CD14-positive monocyte (primary cell): ENCODE data around the gene PLCB2. TPM values are rescaled to one million over a fixed set of nuclear protein-coding genes. Genes with fewer than 3 reads are reported as not detected.

Experiments used
- DNase-seq, 3 donors: peaks; one replicate each; pipeline ENCODE4 v3.0.0-alpha.2; 2011 to 2022
- H2AFZ ChIP-seq: 2 replicates; pipeline ENCODE4 v1.6.0; 2012; ENCODE audit warnings: mild to moderate bottlenecking, low read depth, low read length, inconsistent platforms; ENCODE audit not compliant: insufficient read depth, poor library complexity, severe bottlenecking
- H3K27ac ChIP-seq, 2 donors: 1 replicate in 1 of 2; 2 replicates in 1 of 2; pipeline ENCODE4 v1.5.1; 2012 to 2013; ENCODE audit warnings: low read length in 2 of 2, control low read depth in 1 of 2, inconsistent platforms in 1 of 2, low read depth in 1 of 2, mild to moderate bottlenecking in 1 of 2
- H3K27me3 ChIP-seq, 2 donors: one replicate each; pipeline versions ENCODE4 v1.6.0 to v1.6.1; 2011 to 2013; ENCODE audit warnings: low read length in 2 of 2; ENCODE audit not compliant: control insufficient read depth in 2 of 2, insufficient read depth in 2 of 2
- H3K36me3 ChIP-seq, 2 donors: replicated peaks in 1 of 2; 1 replicate in 1 of 2; 2 replicates in 1 of 2; pipeline versions ENCODE4 v1.5.1 to v1.6.1; 2012 to 2013; ENCODE audit warnings: low read length in 2 of 2, control low read depth in 1 of 2, inconsistent platforms in 1 of 2, mild to moderate bottlenecking in 1 of 2; ENCODE audit not compliant: insufficient read depth in 2 of 2, control insufficient read depth in 1 of 2
- H3K4me1 ChIP-seq, 2 donors: 1 replicate in 1 of 2; 2 replicates in 1 of 2; pipeline versions ENCODE4 v1.5.1 to v1.6.1; 2012 to 2013; ENCODE audit warnings: low read length in 2 of 2, control low read depth in 1 of 2, inconsistent platforms in 1 of 2, mild to moderate bottlenecking in 1 of 2, moderate library complexity in 1 of 2; ENCODE audit not compliant: insufficient read depth in 2 of 2, control insufficient read depth in 1 of 2
- H3K4me2 ChIP-seq: replicated peaks from 2 replicates; pipeline ENCODE3; 2012; ENCODE audit warnings: low read length, moderate library complexity, mild to moderate bottlenecking; ENCODE audit not compliant: poor library complexity, severe bottlenecking; ENCODE audit errors: extremely low read depth
- H3K4me3 ChIP-seq, 3 experiments: fragments of 200-600 bp in 1 of 3; sonication (generic) in 1 of 3; replicated peaks in 1 of 3; 1 replicate in 2 of 3; 2 replicates in 1 of 3; pipeline ENCODE4 v1.5.1; 2011 to 2013; ENCODE audit warnings: low read length in 3 of 3, mild to moderate bottlenecking in 3 of 3, control low read depth in 2 of 3, low read depth in 2 of 3, inconsistent platforms in 1 of 3, moderate library complexity in 1 of 3
- H3K79me2 ChIP-seq: 2 replicates; pipeline ENCODE4 v1.6.0; 2012; ENCODE audit warnings: mild to moderate bottlenecking, control low read depth, inconsistent platforms, low read length, moderate library complexity; ENCODE audit not compliant: insufficient read depth
- H3K9ac ChIP-seq: 2 replicates; pipeline ENCODE4 v1.6.0; 2017; ENCODE audit warnings: low read length, mild to moderate bottlenecking; ENCODE audit not compliant: insufficient read depth, poor library complexity, severe bottlenecking
- H3K9me3 ChIP-seq, 2 donors: replicated peaks in 1 of 2; 1 replicate in 1 of 2; 2 replicates in 1 of 2; pipeline versions ENCODE4 v1.5.1 to v1.6.1; 2012 to 2013; ENCODE audit warnings: low read length in 2 of 2, control low read depth in 1 of 2; ENCODE audit not compliant: control insufficient read depth in 1 of 2, insufficient read depth in 1 of 2
- H4K20me1 ChIP-seq: 2 replicates; pipeline ENCODE4 v1.6.0; 2012; ENCODE audit warnings: mild to moderate bottlenecking, low read length, control low read depth, moderate library complexity; ENCODE audit not compliant: insufficient read depth
- H3K27ac Mint-ChIP-seq, 7 donors: one replicate each; pipeline ENCODE4 v1.8.0; 2020; ENCODE audit warnings: mild to moderate bottlenecking in 7 of 7, mixed read lengths in 7 of 7, moderate library complexity in 6 of 7, inconsistent platforms in 2 of 7
- H3K27me3 Mint-ChIP-seq, 3 donors: one replicate each; pipeline ENCODE4 v1.8.0; 2021 to 2022; ENCODE audit warnings: low read depth in 3 of 3, mild to moderate bottlenecking in 3 of 3, mixed read lengths in 3 of 3, moderate library complexity in 3 of 3, inconsistent platforms in 1 of 3
- H3K36me3 Mint-ChIP-seq, 2 donors: one replicate each; pipeline ENCODE4 v1.8.0; 2020; ENCODE audit warnings: mixed read lengths in 2 of 2, inconsistent platforms in 1 of 2, mild to moderate bottlenecking in 1 of 2
- H3K4me1 Mint-ChIP-seq: one replicate; pipeline ENCODE4 v1.8.0; 2020; ENCODE audit warnings: mild to moderate bottlenecking, mixed read lengths
- H3K4me3 Mint-ChIP-seq, 2 donors: one replicate each; pipeline ENCODE4 v1.8.0; 2020; ENCODE audit warnings: mild to moderate bottlenecking in 2 of 2, mixed read lengths in 2 of 2, moderate library complexity in 1 of 2
- H3K9me3 Mint-ChIP-seq, 7 donors: one replicate each; pipeline ENCODE4 v1.8.0; 2020 to 2022; ENCODE audit warnings: mixed read lengths in 7 of 7, mild to moderate bottlenecking in 6 of 7, moderate library complexity in 6 of 7, inconsistent platforms in 2 of 7
- WGBS: methylation state at CpG from one replicate; pipeline ENCODE4 v1.1.5; 2013; ENCODE audit warnings: missing lambda C conversion rate; ENCODE audit not compliant: insufficient coverage; 5-methylcytosine and 5-hydroxymethylcytosine counted together
- intact Hi-C, 2 donors: fragments of 100-400 bp; cut with micrococcal nuclease; formaldehyde crosslinking; loops; one replicate each; pipeline versions ENCODE4 v1.15.0 to v1.15.1; 2023
- polyA plus RNA-seq, 3 donors: library from polyadenylated mRNA; depleted of rRNA in 1 of 3; unstranded in 2 of 3; stranded (reverse) in 1 of 3; fragments of 300-500 nt in 2 of 3; fragments of >200 nt in 1 of 3; fragmentation: Illumina TruSeq in 2 of 3; gene quantifications; 1 replicate in 2 of 3; 2 replicates in 1 of 3; pipeline ENCODE4 v1.2.3, GENCODE V29; 2012 to 2021
- TF ChIP-seq, protein P1 (sequence below): fragments of 200-600 bp; IDR thresholded peaks from one replicate; pipeline ENCODE4 v1.8.0; 2022; ENCODE audit warnings: antibody characterized with exemption, mild to moderate bottlenecking

Gene PLCB2
- polyA plus RNA-seq, 3 donors: 56.5 to 1,191 (median 74.5) TPM

DNA sequence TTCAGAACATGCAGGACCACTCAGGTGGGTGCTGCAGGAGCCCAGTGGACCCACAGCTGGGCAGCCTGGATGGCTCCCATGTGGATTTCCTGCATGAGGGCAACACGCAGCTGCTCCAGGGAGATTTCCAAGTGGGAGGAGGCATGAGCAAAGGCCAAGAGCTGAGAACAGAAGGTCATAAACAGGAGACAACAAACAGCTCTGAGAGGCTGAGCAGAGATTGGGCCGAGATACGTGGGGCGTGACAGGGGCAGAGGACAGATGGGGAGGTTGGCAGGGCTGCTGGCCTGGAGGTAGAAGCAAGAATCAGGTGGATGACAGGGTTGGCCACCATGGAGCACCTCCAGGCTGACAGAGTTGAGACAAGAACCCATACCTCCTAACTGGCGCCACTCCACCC lies 46.0 kb upstream of the PLCB2 start:
- Histone ChIP-seq H3K79me2 (no peaks in the 10 kb centered on the region), H3K27ac (no peak overlapping the region), H4K20me1 (peaks cover 4% of the 10 kb centered on the region), H3K9ac (no peak overlapping the region), H3K4me2 (no peak overlapping the region), H3K9me3 (no peaks in the 10 kb centered on the region), H3K4me3 (no peak overlapping the region), H3K27me3 (peaks cover 0 to 2% of the 10 kb centered on the region in 2 donors), H2AFZ (no peak overlapping the region), H3K36me3 (no peaks in the 10 kb centered on the region), H3K4me1 (peaks cover 11 to 13% of the 10 kb centered on the region in 2 donors)
- no peak for DNase-seq
- Mint-ChIP-seq H3K9me3 (no peaks in the 10 kb centered on the region), H3K4me3 (no peak overlapping the region), H3K27me3 (peaks cover 9 to 15% (median 15%) of the 10 kb centered on the region in 3 donors), H3K4me1 (peaks cover 11% of the 10 kb centered on the region), H3K36me3 (peaks cover 0 to 2% of the 10 kb centered on the region in 2 donors), H3K27ac (peak overlapping the region in 2 of 7 donors; percentile 38 to 64)
- TF ChIP-seq, protein P1, sequence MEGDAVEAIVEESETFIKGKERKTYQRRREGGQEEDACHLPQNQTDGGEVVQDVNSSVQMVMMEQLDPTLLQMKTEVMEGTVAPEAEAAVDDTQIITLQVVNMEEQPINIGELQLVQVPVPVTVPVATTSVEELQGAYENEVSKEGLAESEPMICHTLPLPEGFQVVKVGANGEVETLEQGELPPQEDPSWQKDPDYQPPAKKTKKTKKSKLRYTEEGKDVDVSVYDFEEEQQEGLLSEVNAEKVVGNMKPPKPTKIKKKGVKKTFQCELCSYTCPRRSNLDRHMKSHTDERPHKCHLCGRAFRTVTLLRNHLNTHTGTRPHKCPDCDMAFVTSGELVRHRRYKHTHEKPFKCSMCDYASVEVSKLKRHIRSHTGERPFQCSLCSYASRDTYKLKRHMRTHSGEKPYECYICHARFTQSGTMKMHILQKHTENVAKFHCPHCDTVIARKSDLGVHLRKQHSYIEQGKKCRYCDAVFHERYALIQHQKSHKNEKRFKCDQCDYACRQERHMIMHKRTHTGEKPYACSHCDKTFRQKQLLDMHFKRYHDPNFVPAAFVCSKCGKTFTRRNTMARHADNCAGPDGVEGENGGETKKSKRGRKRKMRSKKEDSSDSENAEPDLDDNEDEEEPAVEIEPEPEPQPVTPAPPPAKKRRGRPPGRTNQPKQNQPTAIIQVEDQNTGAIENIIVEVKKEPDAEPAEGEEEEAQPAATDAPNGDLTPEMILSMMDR: no peak
- intact Hi-C loops: no loop called here
- WGBS: 100% methylated on average over 4 of the region's 5 CpGs

DNA sequence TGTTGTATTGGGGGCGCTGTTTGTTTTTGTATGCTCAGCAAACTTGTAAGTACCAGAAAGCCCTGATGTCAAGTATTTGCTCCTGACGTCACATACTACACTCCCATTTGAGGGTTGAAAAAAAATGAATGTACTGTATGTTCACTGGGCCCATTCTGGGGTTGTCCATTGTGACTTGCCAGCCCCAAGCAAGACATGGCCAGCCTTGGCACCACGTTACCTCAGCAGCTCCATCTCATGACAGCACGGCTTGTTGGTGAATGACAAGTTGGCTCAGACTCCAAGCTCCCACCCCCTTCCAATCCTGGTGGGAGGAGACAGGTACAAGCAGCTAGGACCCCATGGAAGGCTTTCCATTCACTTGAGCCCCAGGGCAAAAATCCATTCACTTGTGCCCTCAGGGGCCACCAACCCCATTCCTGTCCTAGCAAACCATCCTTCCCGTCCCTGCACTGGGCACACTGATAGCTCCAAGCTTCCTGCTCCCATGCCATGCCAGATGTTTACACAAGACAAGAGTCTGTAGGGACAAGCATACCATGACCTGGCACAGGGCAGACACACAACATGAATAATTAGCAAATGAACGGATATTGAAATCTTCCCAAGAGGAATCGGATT lies 44.7 kb upstream of the PLCB2 start:
- Mint-ChIP-seq H3K27ac (no peak overlapping the region), H3K36me3 (peaks cover 0 to 2% of the 10 kb centered on the region in 2 donors), H3K9me3 (peaks cover 0 to under 1% (median 0%) of the 10 kb centered on the region in 7 donors), H3K4me1 (peaks cover 4% of the 10 kb centered on the region), H3K4me3 (no peak overlapping the region), H3K27me3 (peaks cover 9 to 11% (median 11%) of the 10 kb centered on the region in 3 donors)
- Histone ChIP-seq H3K79me2 (no peaks in the 10 kb centered on the region), H3K27ac (no peak overlapping the region), H3K4me1 (peaks cover under 1 to 2% of the 10 kb centered on the region in 2 donors), H2AFZ (no peak overlapping the region), H3K4me3 (no peak overlapping the region), H4K20me1 (no peaks in the 10 kb centered on the region), H3K4me2 (no peak overlapping the region), H3K9me3 (no peaks in the 10 kb centered on the region), H3K27me3 (no peaks in the 10 kb centered on the region), H3K9ac (no peak overlapping the region), H3K36me3 (no peaks in the 10 kb centered on the region)
- TF ChIP-seq, protein P1: no peak
- no peak for DNase-seq
- intact Hi-C loops: no loop called here
- WGBS: 76% methylated on average over 4 of the region's 7 CpGs
